Naive thymus-derived CD4-positive, alpha-beta T cell (primary cell): ENCODE data around the gene CCDC85C. TPM values are rescaled to one million over a fixed set of nuclear protein-coding genes. Genes with fewer than 3 reads are reported as not detected.

Source experiments
- ATAC-seq: fragments of 150-1000 bp; cut with Tn5 transposase; 2 replicates; pipeline ENCODE4 v1.10.0; 2021; ENCODE audit warnings: mild to moderate bottlenecking, moderate library complexity
- CTCF ChIA-PET: fragments of 350-600 bp; sonication (Branson Sonifier 250); formaldehyde crosslinking; loops from one replicate; lab custom pipeline; 2021; ENCODE audit warnings: antibody characterized with exemption; lab: Charles Lee
- POLR2A ChIA-PET: fragments of 350-600 bp; sonication (Branson Sonifier 250); formaldehyde crosslinking; loops from one replicate; lab custom pipeline; 2021; ENCODE audit warnings: antibody characterized with exemption, inconsistent platforms; lab: Charles Lee
- DNase-seq, 9 donors: peaks; one replicate each; pipeline versions ENCODE4 v3.0.0 to v3.0.0-alpha.2; 2020 to 2022; ENCODE audit warnings: mixed read lengths in 1 of 9
- H3K27ac ChIP-seq: one replicate; pipeline ENCODE4 v1.7.0; 2013; ENCODE audit warnings: mild to moderate bottlenecking, low read depth, low read length, moderate library complexity
- H3K27me3 ChIP-seq, 2 donors: one replicate each; pipeline ENCODE4 v1.7.0; 2013; ENCODE audit warnings: low read length in 2 of 2, mild to moderate bottlenecking in 2 of 2, moderate library complexity in 2 of 2; ENCODE audit not compliant: control insufficient read depth in 2 of 2, insufficient read depth in 2 of 2
- H3K36me3 ChIP-seq, 3 experiments: 1 replicate in 2 of 3; 2 replicates in 1 of 3; pipeline ENCODE4 v1.7.0; 2013; ENCODE audit warnings: low read length in 3 of 3, mild to moderate bottlenecking in 3 of 3, moderate library complexity in 1 of 3; ENCODE audit not compliant: insufficient read depth in 3 of 3, control insufficient read depth in 2 of 3
- H3K4me1 ChIP-seq, 2 donors: one replicate each; pipeline ENCODE4 v1.7.0; 2013; ENCODE audit warnings: low read length in 2 of 2, mild to moderate bottlenecking in 2 of 2, moderate library complexity in 1 of 2; ENCODE audit not compliant: control insufficient read depth in 2 of 2, insufficient read depth in 2 of 2
- H3K4me3 ChIP-seq: 2 replicates; pipeline ENCODE4 v1.7.0; 2013; ENCODE audit warnings: mild to moderate bottlenecking, low read length
- H3K9me3 ChIP-seq, 3 experiments: 1 replicate in 2 of 3; 2 replicates in 1 of 3; pipeline ENCODE4 v1.7.0; 2013; ENCODE audit warnings: low read length in 3 of 3; ENCODE audit not compliant: control insufficient read depth in 2 of 3
- H3K27ac Mint-ChIP-seq, 9 donors: one replicate each; pipeline ENCODE4 v1.8.0; 2020 to 2022; ENCODE audit warnings: mixed read lengths in 9 of 9, mild to moderate bottlenecking in 8 of 9, moderate library complexity in 5 of 9, inconsistent platforms in 2 of 9
- H3K27me3 Mint-ChIP-seq, 5 donors: one replicate each; pipeline ENCODE4 v1.8.0; 2021 to 2022; ENCODE audit warnings: mixed read lengths in 5 of 5, mild to moderate bottlenecking in 1 of 5
- H3K36me3 Mint-ChIP-seq, 5 donors: one replicate each; pipeline ENCODE4 v1.8.0; 2020 to 2022; ENCODE audit warnings: mixed read lengths in 5 of 5, mild to moderate bottlenecking in 3 of 5, inconsistent platforms in 1 of 5
- H3K4me1 Mint-ChIP-seq, 7 donors: one replicate each; pipeline ENCODE4 v1.8.0; 2020 to 2022; ENCODE audit warnings: mixed read lengths in 7 of 7, mild to moderate bottlenecking in 3 of 7, inconsistent platforms in 1 of 7
- H3K4me3 Mint-ChIP-seq, 10 donors: one replicate each; pipeline ENCODE4 v1.8.0; 2020 to 2022; ENCODE audit warnings: mild to moderate bottlenecking in 10 of 10, mixed read lengths in 10 of 10, moderate library complexity in 6 of 10, inconsistent platforms in 2 of 10
- H3K9me3 Mint-ChIP-seq, 11 donors: one replicate each; pipeline ENCODE4 v1.8.0; 2020 to 2022; ENCODE audit warnings: mixed read lengths in 11 of 11, mild to moderate bottlenecking in 4 of 11, inconsistent platforms in 1 of 11, moderate library complexity in 1 of 11
- intact Hi-C, 2 donors: fragments of 100-400 bp; cut with micrococcal nuclease; formaldehyde crosslinking; loops; one replicate each; pipeline ENCODE4 v1.15.1; 2023
- polyA plus RNA-seq, 2 donors: library from polyadenylated mRNA; unstranded; fragments of 300-500 nt; fragmentation: Illumina TruSeq; gene quantifications; one replicate each; pipeline ENCODE4 v1.2.3, GENCODE V29; 2021
- total RNA-seq, 6 experiments: library from RNA in 5 of 6; stranded (reverse) in 5 of 6; gene quantifications; 1 replicate in 5 of 6; 2 replicates in 1 of 6; pipeline ENCODE4 v1.2.3 and lab custom pipeline; 2021 to 2026

Gene CCDC85C
- total and polyA plus RNA-seq, 7 experiments from 2014 or later: 0.76 to 9.9 (median 7.8) TPM

DNA sequence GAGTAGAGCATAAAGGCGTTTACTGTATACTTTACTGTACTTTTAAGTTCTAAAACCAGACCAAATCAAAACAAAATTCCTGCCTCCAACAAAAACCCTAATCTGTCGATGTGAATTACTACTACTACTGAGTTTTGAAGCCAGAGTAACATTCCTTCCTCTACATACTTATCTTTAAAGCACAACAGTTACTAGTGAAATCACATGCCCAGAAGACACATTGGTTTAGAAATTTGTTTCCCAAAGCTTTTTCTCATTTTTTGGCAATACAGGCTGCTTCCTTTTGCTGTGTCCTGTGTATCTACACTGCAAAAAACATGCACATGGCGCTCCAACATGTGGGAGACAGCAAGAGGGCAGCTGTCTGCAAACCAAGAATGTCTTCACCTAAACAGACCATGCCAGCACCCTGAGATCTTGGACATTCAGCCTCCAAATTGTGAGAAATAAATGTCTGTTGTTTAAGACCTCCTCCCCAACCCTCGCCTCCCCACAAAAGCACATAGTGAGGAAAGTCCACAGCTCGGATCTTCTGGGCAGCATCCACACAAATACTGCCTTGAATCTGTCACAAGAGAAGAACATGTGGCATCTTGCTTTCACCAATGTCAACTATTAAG is 144.4 kb downstream of the CCDC85C start:
- Histone ChIP-seq H3K4me1 (no peaks in the 10 kb centered on the region), H3K27ac (no peak overlapping the region), H3K36me3 (peaks cover 13 to 70% (median 15%) of the 10 kb centered on the region in 3 experiments), H3K27me3 (no peaks in the 10 kb centered on the region), H3K4me3 (no peak overlapping the region), H3K9me3 (no peaks in the 10 kb centered on the region)
- POLR2A ChIA-PET: interaction anchor here (1.3 kb wide), 1 partner anchor 12 kb away, joined by 3 read pairs; no protein-coding TSS in a partner anchor
- Mint-ChIP-seq H3K27me3 (no peaks in the 10 kb centered on the region), H3K9me3 (no peaks in the 10 kb centered on the region), H3K27ac (peak overlapping the region in 1 of 9 donors; percentile 32), H3K4me3 (no peak overlapping the region), H3K36me3 (peaks cover 20 to 64% (median 38%) of the 10 kb centered on the region in 5 donors), H3K4me1 (peaks cover 9 to 32% (median 12%) of the 10 kb centered on the region in 7 donors)
- intact Hi-C loops: no loop called here
- DNase-seq (no peak), ATAC-seq (no peak)
- CTCF ChIA-PET: no interaction called here

DNA sequence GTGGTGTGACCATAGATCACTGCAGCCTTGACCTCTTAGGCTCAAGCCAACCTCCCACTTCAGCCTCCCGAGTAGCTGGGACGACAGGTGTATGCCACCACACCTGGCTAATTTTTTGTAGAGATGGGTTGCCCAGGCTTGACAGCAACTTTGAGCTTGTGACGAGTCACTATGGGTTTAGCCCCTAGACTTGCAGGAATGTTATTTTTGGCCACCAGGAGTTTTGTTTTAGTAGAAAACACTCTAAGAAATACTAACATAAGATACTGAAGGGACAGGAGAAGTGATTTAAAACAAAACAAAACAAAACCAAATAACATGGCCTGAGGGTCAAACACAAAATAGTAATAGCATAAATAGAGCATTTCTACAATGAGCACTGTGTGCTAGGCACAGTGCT is 149.8 kb downstream of the CCDC85C start:
- H3K27ac Mint-ChIP-seq: no peak overlapping the region
- H3K4me1 Mint-ChIP-seq: peaks cover 0 to 20% (median 3%) of the 10 kb centered on the region in 7 donors
- H3K4me3 Mint-ChIP-seq: no peak overlapping the region
- ChIA-PET POLR2A (interaction anchor here (0.7 kb wide), 1 partner anchor 13 kb away, joined by 3 read pairs; no protein-coding TSS in a partner anchor), CTCF (interaction anchor here (0.6 kb wide), 1 partner anchor 52 kb away, joined by 3 read pairs; no protein-coding TSS in a partner anchor)
- H3K36me3 Mint-ChIP-seq: peaks cover 9 to 56% (median 21%) of the 10 kb centered on the region in 5 donors
- Histone ChIP-seq H3K4me1 (no peaks in the 10 kb centered on the region), H3K27ac (no peak overlapping the region), H3K27me3 (no peaks in the 10 kb centered on the region), H3K4me3 (no peak overlapping the region), H3K36me3 (peaks cover 6 to 71% (median 11%) of the 10 kb centered on the region in 3 experiments), H3K9me3 (no peaks in the 10 kb centered on the region)
- H3K27me3 Mint-ChIP-seq: no peaks in the 10 kb centered on the region
- ATAC-seq (no peak), DNase-seq (no peak)
- intact Hi-C loops: no loop called here
- no peaks in the 10 kb centered on the region for H3K9me3 Mint-ChIP-seq

DNA sequence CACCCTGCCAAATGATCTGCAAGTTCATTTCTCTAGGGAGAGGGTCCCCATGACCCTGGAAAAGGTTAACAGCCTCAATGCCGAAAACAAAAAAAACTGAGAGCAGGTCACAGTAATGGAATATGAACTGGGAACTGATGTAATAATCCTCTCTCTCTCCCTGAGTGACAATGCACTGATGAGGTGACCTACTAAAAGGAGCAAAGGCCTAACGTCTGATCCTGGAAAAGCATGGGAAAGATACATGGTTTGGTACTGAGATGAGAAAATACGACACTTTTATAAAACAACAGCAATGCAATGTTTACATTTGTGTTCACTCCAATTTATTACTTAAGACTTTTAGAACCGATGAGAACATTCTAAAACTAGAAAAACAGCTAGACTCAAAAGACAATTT is 151.0 kb downstream of the CCDC85C start:
- Histone ChIP-seq H3K27ac (no peak overlapping the region), H3K4me1 (no peaks in the 10 kb centered on the region), H3K4me3 (no peak overlapping the region), H3K27me3 (no peaks in the 10 kb centered on the region), H3K9me3 (no peaks in the 10 kb centered on the region), H3K36me3 (peaks cover 11 to 78% (median 11%) of the 10 kb centered on the region in 3 experiments)
- H3K4me3 Mint-ChIP-seq: no peak overlapping the region
- H3K9me3 Mint-ChIP-seq: no peaks in the 10 kb centered on the region
- ChIA-PET POLR2A (interaction anchor here (0.6 kb wide), 1 partner anchor 142 kb away, joined by 3 read pairs; no protein-coding TSS in a partner anchor), CTCF (interaction anchor here (0.5 to 0.6 kb wide), 2 partner anchors 446 kb away, joined by 3 to 6 read pairs; no protein-coding TSS in a partner anchor)
- H3K36me3 Mint-ChIP-seq: peaks cover 12 to 58% (median 24%) of the 10 kb centered on the region in 5 donors
- intact Hi-C loops: no loop called here
- H3K27ac Mint-ChIP-seq: peak overlapping the region in 1 of 9 donors; percentile 46
- DNase-seq: no peak
- H3K27me3 Mint-ChIP-seq: no peaks in the 10 kb centered on the region
- H3K4me1 Mint-ChIP-seq: peaks cover 0 to 29% (median 3%) of the 10 kb centered on the region in 7 donors
- no peak for ATAC-seq

DNA sequence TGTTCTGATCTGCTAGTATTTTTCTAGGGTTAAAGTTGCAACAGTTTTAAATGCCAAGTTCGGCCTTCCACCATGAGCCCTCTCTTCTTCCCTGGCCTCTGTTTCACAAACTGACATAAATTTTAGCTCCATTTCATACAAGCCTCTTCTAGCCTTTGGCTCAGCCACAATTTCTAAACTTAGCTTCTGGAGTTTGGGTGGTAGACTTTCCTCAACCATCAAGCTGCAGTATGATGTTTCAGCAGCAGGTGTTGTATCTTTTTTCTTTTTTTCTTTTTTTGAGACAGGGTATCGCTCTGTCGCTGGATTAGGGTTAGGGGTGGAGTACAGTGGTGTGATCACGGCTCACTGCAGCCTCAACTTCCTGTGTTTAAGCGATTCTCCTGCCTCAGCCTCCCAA is 152.8 kb downstream of the CCDC85C start:
- peak overlapping the region in 2 of 9 donors; percentile 14 to 52 for H3K27ac Mint-ChIP-seq
- H3K27me3 ChIP-seq: no peaks in the 10 kb centered on the region
- H3K27me3 Mint-ChIP-seq: no peaks in the 10 kb centered on the region
- POLR2A ChIA-PET: no interaction called here
- no peak overlapping the region for H3K4me3 Mint-ChIP-seq
- H3K4me1 ChIP-seq: no peaks in the 10 kb centered on the region
- H3K4me3 ChIP-seq: no peak overlapping the region
- CTCF ChIA-PET: no interaction called here
- ATAC-seq (no peak), DNase-seq (no peak)
- H3K36me3 ChIP-seq: peaks cover 7 to 77% (median 15%) of the 10 kb centered on the region in 3 experiments
- peaks cover 10 to 60% (median 26%) of the 10 kb centered on the region in 5 donors for H3K36me3 Mint-ChIP-seq
- intact Hi-C loops: no loop called here
- no peak overlapping the region for H3K27ac ChIP-seq
- H3K4me1 Mint-ChIP-seq: peaks cover 0 to 33% (median 3%) of the 10 kb centered on the region in 7 donors
- no peaks in the 10 kb centered on the region for H3K9me3 ChIP-seq
- H3K9me3 Mint-ChIP-seq: no peaks in the 10 kb centered on the region

DNA sequence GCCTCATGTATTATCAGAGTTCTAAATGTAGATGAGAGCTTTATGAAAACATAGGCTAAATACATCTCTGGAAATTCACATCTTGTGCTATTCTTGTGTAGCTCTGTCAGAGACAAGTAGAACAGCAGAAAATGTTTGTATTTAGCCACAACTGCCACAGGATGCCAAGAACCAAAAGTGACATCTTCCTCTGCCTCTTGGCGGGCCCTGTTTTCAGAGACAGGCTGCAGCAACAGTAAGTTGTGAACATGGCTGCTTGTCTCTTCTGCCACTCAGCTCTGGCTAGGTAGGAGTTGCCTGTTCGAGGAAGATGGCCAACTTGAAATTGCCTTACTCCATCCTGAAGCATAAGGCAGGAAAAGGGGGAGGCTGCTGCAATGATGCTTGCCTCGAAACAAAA is 153.7 kb downstream of the CCDC85C start:
- POLR2A ChIA-PET: interaction anchor here (1.4 kb wide), 1 partner anchor 98 kb away, joined by 3 read pairs; no protein-coding TSS in a partner anchor
- Mint-ChIP-seq H3K4me3 (no peak overlapping the region), H3K4me1 (peaks cover 0 to 34% (median 3%) of the 10 kb centered on the region in 7 donors), H3K27ac (no peak overlapping the region), H3K27me3 (no peaks in the 10 kb centered on the region), H3K36me3 (peaks cover 10 to 63% (median 25%) of the 10 kb centered on the region in 5 donors), H3K9me3 (no peaks in the 10 kb centered on the region)
- CTCF ChIA-PET: no interaction called here
- intact Hi-C loops: no loop called here
- Histone ChIP-seq H3K27me3 (no peaks in the 10 kb centered on the region), H3K9me3 (no peaks in the 10 kb centered on the region), H3K36me3 (peaks cover 7 to 78% (median 15%) of the 10 kb centered on the region in 3 experiments), H3K27ac (no peak overlapping the region), H3K4me1 (no peaks in the 10 kb centered on the region), H3K4me3 (no peak overlapping the region)
- ATAC-seq (no peak), DNase-seq (no peak)
